CD8-positive, alpha-beta memory T cell (primary cell): Measurements from ENCODE around the gene TSFM. TPM values are rescaled to one million over a fixed set of nuclear protein-coding genes. Genes with fewer than 3 reads are reported as not detected.

ENCODE experiments used
- CTCF ChIA-PET: fragments of 350-600 bp; sonication (Branson Sonifier 250); formaldehyde crosslinking; loops from one replicate; lab custom pipeline; 2021; ENCODE audit warnings: antibody characterized with exemption; lab: Charles Lee
- POLR2A ChIA-PET: fragments of 350-600 bp; sonication (Branson Sonifier 250); formaldehyde crosslinking; loops from one replicate; lab custom pipeline; 2021; ENCODE audit warnings: antibody characterized with exemption; lab: Charles Lee
- DNase-seq, 5 donors: peaks; one replicate each; pipeline versions ENCODE4 v3.0.0 to v3.0.0-alpha.2; 2020 to 2022; ENCODE audit warnings: mixed read lengths in 1 of 5
- H3K27ac ChIP-seq: one replicate; pipeline ENCODE4 v1.7.0; 2013; ENCODE audit warnings: low read depth, mild to moderate bottlenecking, low read length, moderate library complexity
- H3K27me3 ChIP-seq: 2 replicates; pipeline ENCODE4 v1.7.0; 2013; ENCODE audit warnings: low read length, mild to moderate bottlenecking; ENCODE audit not compliant: insufficient read depth, poor library complexity, severe bottlenecking
- H3K36me3 ChIP-seq: 2 replicates; pipeline ENCODE4 v1.7.0; 2013; ENCODE audit warnings: mild to moderate bottlenecking, low read length, moderate library complexity; ENCODE audit not compliant: insufficient read depth
- H3K4me1 ChIP-seq: 2 replicates; pipeline ENCODE4 v1.7.0; 2013; ENCODE audit warnings: mild to moderate bottlenecking, low read length, moderate library complexity; ENCODE audit not compliant: insufficient read depth
- H3K4me3 ChIP-seq: 2 replicates; pipeline ENCODE4 v1.7.0; 2013; ENCODE audit warnings: mild to moderate bottlenecking, low read length
- H3K9me3 ChIP-seq: 2 replicates; pipeline ENCODE4 v1.7.0; 2013; ENCODE audit warnings: mild to moderate bottlenecking, low read length
- H3K27ac Mint-ChIP-seq, 8 donors: one replicate each; pipeline ENCODE4 v1.8.0; 2020 to 2021; ENCODE audit warnings: mixed read lengths in 8 of 8, mild to moderate bottlenecking in 6 of 8, inconsistent platforms in 3 of 8, moderate library complexity in 3 of 8
- H3K27me3 Mint-ChIP-seq, 2 donors: one replicate each; pipeline ENCODE4 v1.8.0; 2020 to 2021; ENCODE audit warnings: mixed read lengths in 2 of 2, mild to moderate bottlenecking in 1 of 2, moderate library complexity in 1 of 2
- H3K36me3 Mint-ChIP-seq, 3 donors: one replicate each; pipeline ENCODE4 v1.8.0; 2020 to 2021; ENCODE audit warnings: mixed read lengths in 3 of 3, inconsistent platforms in 1 of 3, mild to moderate bottlenecking in 1 of 3
- H3K4me1 Mint-ChIP-seq, 3 donors: one replicate each; pipeline ENCODE4 v1.8.0; 2020 to 2021; ENCODE audit warnings: mixed read lengths in 3 of 3, inconsistent platforms in 1 of 3, mild to moderate bottlenecking in 1 of 3
- H3K4me3 Mint-ChIP-seq, 7 donors: one replicate each; pipeline ENCODE4 v1.8.0; 2020 to 2021; ENCODE audit warnings: mixed read lengths in 7 of 7, mild to moderate bottlenecking in 6 of 7, moderate library complexity in 4 of 7, inconsistent platforms in 2 of 7
- H3K9me3 Mint-ChIP-seq, 5 donors: one replicate each; pipeline ENCODE4 v1.8.0; 2020 to 2022; ENCODE audit warnings: mixed read lengths in 5 of 5, mild to moderate bottlenecking in 3 of 5, moderate library complexity in 2 of 5, inconsistent platforms in 1 of 5
- polyA plus RNA-seq: library from polyadenylated mRNA; unstranded; fragments of 300-500 nt; fragmentation: Illumina TruSeq; gene quantifications from one replicate; pipeline ENCODE4 v1.2.3, GENCODE V29; 2021
- total RNA-seq, 2 experiments: library from RNA; stranded (reverse); gene quantifications; one replicate each; pipeline ENCODE4 v1.2.3, GENCODE V29; 2021

The TSFM gene
- total and polyA plus RNA-seq, 3 experiments from 2014 or later, result 32.6 to 69.0 (median 64.0) TPM

GRCh38 chr12:57741844-57742738, 40.5 kb upstream of the TSFM start:
- H3K4me1 ChIP-seq, result peaks cover 57% of the 10 kb centered on the region
- H3K27ac Mint-ChIP-seq, result peak overlapping the region; percentile 87 to 100 (median 96)
- peak overlapping the region; percentile 95 for H3K27ac ChIP-seq
- peaks cover 5% of the 10 kb centered on the region for H3K36me3 ChIP-seq
- H3K27me3 ChIP-seq, result no peaks in the 10 kb centered on the region
- H3K9me3 Mint-ChIP-seq, result no peaks in the 10 kb centered on the region
- DNase-seq, result peak; percentile 75 to 91 (median 79)
- peaks cover 4 to 38% (median 6%) of the 10 kb centered on the region in 3 donors for H3K36me3 Mint-ChIP-seq
- H3K4me3 Mint-ChIP-seq, result peak overlapping the region; percentile 90 to 97 (median 94)
- peak overlapping the region; percentile 85 for H3K4me3 ChIP-seq
- H3K4me1 Mint-ChIP-seq, result peaks cover 56 to 72% (median 62%) of the 10 kb centered on the region in 3 donors
- ChIA-PET CTCF (interaction anchor here (0.8 to 3.6 kb wide), 18 partner anchors 8 to 283 kb away, joined by 3 to 24 read pairs (median 4); partner anchors contain the start of genes CDK4, GLI1 and OS9), POLR2A (interaction anchor here (0.6 to 1.7 kb wide), 5 partner anchors 10 to 131 kb away, joined by 3 to 6 read pairs (median 4); partner anchors contain the start of genes ARHGEF25, CDK4 and OS9)
- H3K9me3 ChIP-seq, result no peaks in the 10 kb centered on the region
- H3K27me3 Mint-ChIP-seq, result peaks cover 0 to 5% of the 10 kb centered on the region in 2 donors

DNA sequence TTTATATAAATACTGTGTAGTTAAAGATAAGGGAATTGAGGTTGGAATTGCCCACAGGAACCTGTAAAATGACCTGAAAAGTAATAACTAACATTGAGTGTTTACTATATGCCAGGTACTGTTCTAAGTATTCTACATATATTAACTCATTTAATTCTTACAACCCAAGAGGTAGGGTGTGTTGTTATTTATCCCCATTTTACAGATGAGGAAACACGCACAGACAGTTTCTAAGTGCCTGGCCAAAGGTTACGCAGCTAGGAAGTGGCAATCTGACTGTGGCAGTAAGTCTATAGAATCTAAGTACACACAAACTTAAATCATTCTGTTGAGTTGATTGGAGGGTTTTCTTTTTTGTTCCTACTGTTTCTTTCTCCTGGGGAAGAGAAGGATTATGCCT, 38.8 kb upstream of the TSFM start:
- Mint-ChIP-seq H3K4me3 (peak overlapping the region; percentile 85 to 96 (median 90)), H3K36me3 (peaks cover 4 to 50% (median 10%) of the 10 kb centered on the region in 3 donors), H3K27me3 (peaks cover 0 to 5% of the 10 kb centered on the region in 2 donors), H3K4me1 (peaks cover 56 to 72% (median 62%) of the 10 kb centered on the region in 3 donors), H3K27ac (peak overlapping the region; percentile 84 to 99 (median 97)), H3K9me3 (no peaks in the 10 kb centered on the region)
- DNase-seq, result no peak
- peaks cover 16% of the 10 kb centered on the region for H3K36me3 ChIP-seq
- H3K4me3 ChIP-seq, result no peak overlapping the region
- POLR2A ChIA-PET, result no interaction called here
- H3K27ac ChIP-seq, result peak overlapping the region; percentile 89
- no peaks in the 10 kb centered on the region for H3K9me3 ChIP-seq
- peaks cover 56% of the 10 kb centered on the region for H3K4me1 ChIP-seq
- CTCF ChIA-PET, result interaction anchor here (1.7 to 3.6 kb wide), 4 partner anchors 13 to 161 kb away, joined by 3 to 24 read pairs (median 6); partner anchors contain the start of gene PIP4K2C
- no peaks in the 10 kb centered on the region for H3K27me3 ChIP-seq

DNA sequence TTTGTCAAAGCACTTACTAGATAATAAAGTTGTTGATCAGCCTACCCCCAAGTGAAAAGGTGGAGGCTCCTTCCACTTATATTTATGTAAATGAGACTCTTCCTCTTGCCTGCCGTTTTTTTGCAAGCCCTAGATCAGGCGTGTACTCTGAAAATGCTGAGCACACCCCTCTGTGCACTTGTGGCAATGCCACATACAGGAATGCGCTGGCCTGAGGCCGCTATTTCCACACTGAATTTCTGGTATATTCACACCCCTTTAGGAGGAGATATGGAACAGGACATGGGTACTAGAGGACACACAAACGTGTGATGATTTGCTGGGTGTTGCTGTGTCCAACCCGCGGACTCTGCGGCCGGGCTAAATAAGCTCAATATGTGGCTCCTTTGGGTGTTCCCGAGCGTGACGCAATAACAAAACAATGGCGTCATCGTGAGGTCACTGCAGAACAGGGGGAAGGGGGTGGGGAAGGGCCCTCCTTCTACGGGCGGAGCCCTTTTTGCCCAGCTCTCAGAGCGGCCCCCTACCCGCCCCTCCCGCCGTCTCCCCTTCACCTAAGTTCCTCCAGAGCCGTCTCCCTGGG, 38.3 kb upstream of the TSFM start:
- Mint-ChIP-seq H3K4me1 (peaks cover 51 to 67% (median 57%) of the 10 kb centered on the region in 3 donors), H3K27me3 (peaks cover 0 to 5% of the 10 kb centered on the region in 2 donors), H3K4me3 (peak overlapping the region; percentile 85 to 96 (median 90)), H3K36me3 (peaks cover 2 to 50% (median 10%) of the 10 kb centered on the region in 3 donors), H3K9me3 (no peaks in the 10 kb centered on the region), H3K27ac (peak overlapping the region; percentile 84 to 99 (median 97))
- Histone ChIP-seq H3K27me3 (no peaks in the 10 kb centered on the region), H3K36me3 (peaks cover 20% of the 10 kb centered on the region), H3K4me1 (peaks cover 51% of the 10 kb centered on the region), H3K4me3 (peak overlapping the region; percentile 74), H3K9me3 (no peaks in the 10 kb centered on the region), H3K27ac (peak overlapping the region; percentile 89)
- ChIA-PET CTCF (interaction anchor here (0.7 to 3.6 kb wide), 8 partner anchors 9 to 264 kb away, joined by 3 to 24 read pairs (median 4); partner anchors contain the start of genes ARHGAP9 and PIP4K2C), POLR2A (interaction anchor here (0.6 to 1.5 kb wide), 6 partner anchors 12 to 28 kb away, joined by 3 to 7 read pairs (median 4); partner anchors contain the start of gene EEF1AKMT3)
- peak in 3 of 5 donors; percentile 51 to 86 (median 66) for DNase-seq

DNA sequence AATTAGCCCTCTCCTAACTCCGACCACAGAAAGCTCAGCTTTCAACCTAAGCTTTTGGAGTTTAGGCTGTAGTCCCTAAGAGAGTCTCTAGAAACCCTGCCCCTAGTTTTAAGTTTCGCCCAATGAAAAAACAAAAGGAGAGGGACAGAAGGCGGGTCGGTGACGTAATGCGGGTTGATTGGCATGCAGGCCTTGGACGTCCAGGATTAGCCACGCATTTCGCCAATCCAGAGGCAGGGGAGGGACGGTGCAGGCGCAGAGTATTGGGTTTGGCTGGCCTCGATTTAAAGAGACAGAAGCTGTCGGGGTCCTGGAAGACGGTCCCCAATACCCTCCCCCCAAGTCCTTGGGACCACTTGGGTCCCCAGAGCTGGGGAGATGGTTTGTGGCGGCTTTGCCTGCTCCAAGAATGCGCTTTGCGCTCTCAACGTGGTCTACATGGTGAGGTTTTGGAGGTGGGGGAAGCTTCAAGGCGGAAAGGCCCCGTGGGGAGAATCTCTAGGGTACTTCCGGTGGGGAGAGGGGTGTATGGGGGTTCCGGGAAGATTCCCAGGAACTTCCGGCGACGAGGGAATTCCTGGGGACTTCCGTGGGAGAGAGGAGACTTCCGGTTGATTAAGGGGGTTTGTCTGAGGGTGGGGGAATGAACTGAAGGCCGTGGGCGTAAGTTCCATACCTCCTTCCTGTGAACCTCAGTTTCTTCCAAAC, 37.7 kb upstream of the TSFM start, which contains the start of gene TSPAN31:
Gene TSPAN31, plus strand, starts transcription at position 263 of the 708 bp plus-strand sequence. Its CDS starts 116 bp downstream, at position 379.
- ChIA-PET POLR2A (interaction anchor here (0.6 to 1.5 kb wide), 6 partner anchors 12 to 28 kb away, joined by 3 to 7 read pairs (median 4); partner anchors contain the start of gene EEF1AKMT3), CTCF (interaction anchor here (0.7 to 2.2 kb wide), 8 partner anchors 9 to 265 kb away, joined by 3 to 8 read pairs (median 4); partner anchors contain the start of genes ARHGAP9 and PIP4K2C)
- Mint-ChIP-seq H3K4me1 (peaks cover 45 to 60% (median 51%) of the 10 kb centered on the region in 3 donors), H3K27me3 (peaks cover 0 to 5% of the 10 kb centered on the region in 2 donors), H3K36me3 (peaks cover 0 to 45% (median 10%) of the 10 kb centered on the region in 3 donors), H3K27ac (peak within 1 kb of the TSS; percentile 84 to 99 (median 97)), H3K9me3 (no peaks in the 10 kb centered on the region), H3K4me3 (peak within 1 kb of the TSS; percentile 85 to 96 (median 90))
- H3K4me3 ChIP-seq, result peak within 1 kb of the TSS; percentile 74
- peak; percentile 92 to 96 (median 93) for DNase-seq
- H3K27ac ChIP-seq, result peak within 1 kb of the TSS; percentile 89
- no peaks in the 10 kb centered on the region for H3K9me3 ChIP-seq
- peaks cover 44% of the 10 kb centered on the region for H3K4me1 ChIP-seq
- H3K36me3 ChIP-seq, result peaks cover 19% of the 10 kb centered on the region
- no peaks in the 10 kb centered on the region for H3K27me3 ChIP-seq

GRCh38 chr12:57745485-57745881, 37.1 kb upstream of the TSFM start:
- Mint-ChIP-seq H3K9me3 (no peaks in the 10 kb centered on the region), H3K27me3 (peaks cover 0 to 5% of the 10 kb centered on the region in 2 donors), H3K36me3 (peaks cover 0 to 47% (median 10%) of the 10 kb centered on the region in 3 donors), H3K4me3 (peak overlapping the region; percentile 85 to 96 (median 90)), H3K4me1 (peaks cover 45 to 59% (median 50%) of the 10 kb centered on the region in 3 donors), H3K27ac (peak overlapping the region; percentile 84 to 99 (median 97))
- no peaks in the 10 kb centered on the region for H3K27me3 ChIP-seq
- H3K4me3 ChIP-seq, result peak overlapping the region; percentile 74
- H3K36me3 ChIP-seq, result peaks cover 19% of the 10 kb centered on the region
- no peaks in the 10 kb centered on the region for H3K9me3 ChIP-seq
- peak overlapping the region; percentile 89 for H3K27ac ChIP-seq
- peaks cover 39% of the 10 kb centered on the region for H3K4me1 ChIP-seq
- peak in 1 of 5 donors; percentile 45 for DNase-seq
- ChIA-PET POLR2A (interaction anchor here (1.0 to 1.5 kb wide), 4 partner anchors 11 to 27 kb away, joined by 3 to 7 read pairs (median 4); partner anchors contain the start of gene EEF1AKMT3), CTCF (interaction anchor here (0.7 to 2.2 kb wide), 5 partner anchors 11 to 265 kb away, joined by 3 to 8 read pairs (median 5); partner anchors contain the start of gene ARHGAP9)

DNA sequence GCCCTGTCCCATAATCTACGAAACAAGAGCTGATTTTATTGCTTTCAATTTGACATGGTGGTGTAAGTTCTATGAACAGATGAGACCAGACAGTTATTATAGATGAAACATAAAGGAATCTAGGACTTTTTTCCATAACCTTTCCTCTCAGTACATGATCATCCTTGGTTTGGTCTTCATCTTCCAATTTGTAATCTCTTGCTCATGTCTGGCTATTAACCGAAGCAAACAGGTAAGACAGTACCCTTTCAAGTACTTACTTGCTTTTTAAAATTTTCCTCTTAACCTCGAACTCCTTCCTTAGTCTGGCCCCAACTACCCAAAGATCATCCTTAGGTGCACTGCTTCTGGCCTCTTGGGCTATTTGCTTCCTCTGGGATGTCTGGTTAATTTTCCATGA, 36.6 kb upstream of the TSFM start:
- DNase-seq, result no peak
- Histone ChIP-seq H3K36me3 (peaks cover 19% of the 10 kb centered on the region), H3K4me3 (peak overlapping the region; percentile 74), H3K27me3 (no peaks in the 10 kb centered on the region), H3K27ac (no peak overlapping the region), H3K9me3 (no peaks in the 10 kb centered on the region), H3K4me1 (peaks cover 39% of the 10 kb centered on the region)
- H3K4me3 Mint-ChIP-seq, result peak overlapping the region; percentile 85 to 96 (median 90)
- peak overlapping the region; percentile 84 to 99 (median 97) for H3K27ac Mint-ChIP-seq
- CTCF ChIA-PET, result interaction anchor here (1.4 kb wide), 1 partner anchor 266 kb away, joined by 4 read pairs; the partner anchor contains the start of gene ARHGAP9
- no peaks in the 10 kb centered on the region for H3K9me3 Mint-ChIP-seq
- peaks cover 0 to 47% (median 10%) of the 10 kb centered on the region in 3 donors for H3K36me3 Mint-ChIP-seq
- H3K4me1 Mint-ChIP-seq, result peaks cover 42 to 59% (median 50%) of the 10 kb centered on the region in 3 donors
- POLR2A ChIA-PET, result no interaction called here
- H3K27me3 Mint-ChIP-seq, result peaks cover 0 to 4% of the 10 kb centered on the region in 2 donors
